Ishikawa (cell line): ENCODE results near the gene PHF23.

Source experiments
- CEBPB ChIP-seq: IDR thresholded peaks from 2 replicates; pipeline ENCODE4 v1.6.1; 2012
- EP300 ChIP-seq: IDR thresholded peaks from 2 replicates; pipeline ENCODE4 v1.6.1; 2012; ENCODE audit warnings: borderline replicate concordance
- FOXM1 ChIP-seq: IDR thresholded peaks from 2 replicates; pipeline ENCODE4 v1.6.1; 2012; ENCODE audit warnings: low read depth, borderline replicate concordance
- MAX ChIP-seq: IDR thresholded peaks from 2 replicates; pipeline ENCODE4 v1.6.1; 2012
- NFIC ChIP-seq: IDR thresholded peaks from 2 replicates; pipeline ENCODE4 v1.6.1; 2012
- RAD21 ChIP-seq: IDR thresholded peaks from 2 replicates; pipeline ENCODE4 v1.6.1; 2012; ENCODE audit warnings: low read depth
- REST ChIP-seq: IDR thresholded peaks from 2 replicates; pipeline ENCODE4 v1.6.1; 2012; ENCODE audit warnings: low read depth, mild to moderate bottlenecking
- TAF1 ChIP-seq: IDR thresholded peaks from 2 replicates; pipeline ENCODE4 v1.6.1; 2012; ENCODE audit warnings: low read depth, mild to moderate bottlenecking
- TCF12 ChIP-seq: IDR thresholded peaks from 2 replicates; pipeline ENCODE4 v1.6.1; 2012; ENCODE audit warnings: low read depth
- TEAD4 ChIP-seq: IDR thresholded peaks from 2 replicates; pipeline ENCODE4 v1.6.1; 2012
- USF1 ChIP-seq: IDR thresholded peaks from 2 replicates; pipeline ENCODE4 v1.6.1; 2012

- no peak for TF ChIP-seq USF1
- TF ChIP-seq TEAD4 = no peak
- TF ChIP-seq EP300 = no peak
- TF ChIP-seq TAF1 = no peak
- TF ChIP-seq REST = no peak
- TF ChIP-seq FOXM1 = no peak
- TF ChIP-seq MAX = no peak
- TF ChIP-seq RAD21 = no peak
- no peak for TF ChIP-seq TCF12
- no peak for TF ChIP-seq CEBPB
- TF ChIP-seq NFIC = no peak
Measured at GRCh38 chr17:7263801-7264078, 24.5 kb upstream of the PHF23 start.
